Measurements from ENCODE around the gene OGFOD3. TPM values are rescaled to one million over a fixed set of nuclear protein-coding genes. Genes with fewer than 3 reads are reported as not detected.
A peak's percentile ranks its signal among the peaks of the same experiment; 100 is the strongest.

OGFOD3 gene
- total and polyA plus RNA-seq, 2 donors (not counting 1 experiment from before 2014, with no cell fraction given): 22.6 to 30.5 TPM

DNA sequence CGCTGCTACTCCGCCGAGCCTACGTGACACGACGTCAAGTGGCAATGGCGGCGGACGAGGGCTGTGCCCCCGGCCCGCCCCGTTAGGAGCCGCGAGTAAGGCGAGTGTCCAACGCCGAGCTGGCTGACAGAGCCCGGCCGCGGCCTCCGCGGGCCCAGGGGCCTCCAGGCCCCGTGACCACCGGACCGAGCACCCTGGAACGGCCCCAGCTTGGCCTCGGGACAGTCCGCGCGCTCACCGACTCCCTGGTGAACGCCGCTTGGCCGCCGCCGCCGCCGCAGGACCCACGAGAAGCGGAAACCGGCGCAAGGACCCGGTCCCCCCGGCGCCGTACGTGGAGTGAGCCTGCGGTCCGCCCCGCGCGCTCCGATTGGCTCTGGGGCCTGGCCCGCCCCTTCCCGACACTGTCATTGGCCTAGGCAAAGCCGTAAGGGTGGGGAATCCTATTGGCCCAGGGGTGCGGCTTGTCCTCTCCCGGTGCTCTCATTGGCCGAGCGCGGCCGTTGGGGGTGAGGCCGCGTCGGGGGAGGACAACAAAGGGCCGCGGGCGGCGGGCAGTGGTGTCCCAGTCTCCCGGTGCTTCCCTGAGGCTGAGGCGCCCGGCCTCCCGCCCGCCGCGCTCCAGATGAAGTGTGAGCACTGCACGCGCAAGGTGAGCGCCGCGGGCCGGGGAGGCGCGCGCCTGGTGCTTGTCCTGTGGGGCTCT, 39.9 kb upstream of the OGFOD3 start, which contains the start of gene NARF:
TSS of gene NARF (plus strand) at position 563 of the 706 bp plus-strand sequence. CDS start at position 626, 63 bp downstream.
- peak within 1 kb of the TSS; percentile 68 for H2AFZ ChIP-seq (ENCODE audit: insufficient read depth, low read depth, low read length, poor library complexity, severe bottlenecking)
- H3K9me3 ChIP-seq (ENCODE audit: control extremely low read depth in 1 of 3, control insufficient read depth in 2 of 3, insufficient read depth in 1 of 3, low read length in 2 of 3): peaks cover 0 to 4% (median 0%) of the 10 kb centered on the region in 3 donors
- DNase-seq: peak; percentile 97
- H3K4me1 ChIP-seq (ENCODE audit: control insufficient read depth in 2 of 2, insufficient read depth in 2 of 2, low read length in 2 of 2): peaks cover 13 to 19% of the 10 kb centered on the region in 2 donors
- peak within 1 kb of the TSS; percentile 91 to 99 for H3K27ac ChIP-seq (ENCODE audit: low read length in 2 of 2)
- peaks cover 4 to 27% of the 10 kb centered on the region in 2 experiments for H3K36me3 ChIP-seq (replicated peaks in 1 of 2; ENCODE audit: control extremely low read depth in 1 of 2, control insufficient read depth in 1 of 2, extremely low read depth in 1 of 2, insufficient read depth in 2 of 2, low read length in 1 of 2)
- peak within 1 kb of the TSS; percentile 82 for H3K4me2 ChIP-seq (replicated peaks; ENCODE audit: low read depth, low read length, poor library complexity, severe bottlenecking)
- no peaks in the 10 kb centered on the region for H3K9me3 Mint-ChIP-seq (ENCODE audit: insufficient read depth)
- H3K79me2 ChIP-seq (ENCODE audit: control insufficient read depth, insufficient read depth, low read length): peaks cover 48% of the 10 kb centered on the region
- H3K4me3 ChIP-seq (ENCODE audit: control extremely low read depth in 1 of 5, extremely low read depth in 1 of 5, insufficient read depth in 1 of 5, low read depth in 2 of 5, low read length in 4 of 5): peak within 1 kb of the TSS; percentile 53 to 82 (median 74)
- ChIA-PET POLR2A (interaction anchor here (1.7 to 2.9 kb wide), 2 partner anchors 9 to 61 kb away, joined by 5 to 24 read pairs; partner anchors contain the start of gene FOXK2), CTCF (interaction anchor here (1.0 to 2.1 kb wide), 2 partner anchors 9 to 51 kb away, joined by 3 to 8 read pairs; no protein-coding TSS in a partner anchor)
- peak within 1 kb of the TSS; percentile 81 for H3K4me3 Mint-ChIP-seq
- under 1% methylated on average over 85 of the region's 85 CpGs for WGBS (ENCODE audit: insufficient coverage)
- no peaks in the 10 kb centered on the region for H3K27me3 ChIP-seq (replicated peaks in 1 of 4; ENCODE audit: control extremely low read depth in 1 of 4, control insufficient read depth in 3 of 4, insufficient read depth in 4 of 4, low read length in 3 of 4)
- TF ChIP-seq, protein P1, sequence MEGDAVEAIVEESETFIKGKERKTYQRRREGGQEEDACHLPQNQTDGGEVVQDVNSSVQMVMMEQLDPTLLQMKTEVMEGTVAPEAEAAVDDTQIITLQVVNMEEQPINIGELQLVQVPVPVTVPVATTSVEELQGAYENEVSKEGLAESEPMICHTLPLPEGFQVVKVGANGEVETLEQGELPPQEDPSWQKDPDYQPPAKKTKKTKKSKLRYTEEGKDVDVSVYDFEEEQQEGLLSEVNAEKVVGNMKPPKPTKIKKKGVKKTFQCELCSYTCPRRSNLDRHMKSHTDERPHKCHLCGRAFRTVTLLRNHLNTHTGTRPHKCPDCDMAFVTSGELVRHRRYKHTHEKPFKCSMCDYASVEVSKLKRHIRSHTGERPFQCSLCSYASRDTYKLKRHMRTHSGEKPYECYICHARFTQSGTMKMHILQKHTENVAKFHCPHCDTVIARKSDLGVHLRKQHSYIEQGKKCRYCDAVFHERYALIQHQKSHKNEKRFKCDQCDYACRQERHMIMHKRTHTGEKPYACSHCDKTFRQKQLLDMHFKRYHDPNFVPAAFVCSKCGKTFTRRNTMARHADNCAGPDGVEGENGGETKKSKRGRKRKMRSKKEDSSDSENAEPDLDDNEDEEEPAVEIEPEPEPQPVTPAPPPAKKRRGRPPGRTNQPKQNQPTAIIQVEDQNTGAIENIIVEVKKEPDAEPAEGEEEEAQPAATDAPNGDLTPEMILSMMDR (IDR thresholded peaks at IDR 0.05): no peak
- TF ChIP-seq EZH2 (IDR thresholded peaks at IDR 0.05; ENCODE audit: borderline replicate concordance, insufficient read depth, low read depth, low read length, poor library complexity, severe bottlenecking): no peak
- peak; percentile 96 for ATAC-seq (ENCODE audit: low read depth)
- no peaks in the 10 kb centered on the region for H3K27me3 Mint-ChIP-seq
- peaks cover 23% of the 10 kb centered on the region for H4K20me1 ChIP-seq (ENCODE audit: control insufficient read depth, insufficient read depth, low read length, poor library complexity, severe bottlenecking)
- intact Hi-C loops (cut with micrococcal nuclease): loop anchor here (1.0 to 5.0 kb wide), 8 partner anchors 8 to 294 kb away; partner anchors contain the start of genes CYBC1, FN3KRP, FOXK2 and HEXD
- H3K27ac Mint-ChIP-seq: peak within 1 kb of the TSS; percentile 90
- peaks cover 19% of the 10 kb centered on the region for H3K4me1 Mint-ChIP-seq
- H3K9ac ChIP-seq (ENCODE audit: low read length): peak within 1 kb of the TSS; percentile 97

- no peak for ATAC-seq (ENCODE audit: low read depth)
- H3K27ac ChIP-seq (ENCODE audit: low read length in 2 of 2): peak overlapping the region; percentile 91 to 99
- TF ChIP-seq, protein P1 (IDR thresholded peaks at IDR 0.05): no peak
- TF ChIP-seq EZH2 (IDR thresholded peaks at IDR 0.05; ENCODE audit: borderline replicate concordance, insufficient read depth, low read depth, low read length, poor library complexity, severe bottlenecking): no peak
- peak overlapping the region; percentile 90 for H3K27ac Mint-ChIP-seq
- H2AFZ ChIP-seq (ENCODE audit: insufficient read depth, low read depth, low read length, poor library complexity, severe bottlenecking): peak overlapping the region; percentile 68
- peaks cover 13 to 19% of the 10 kb centered on the region in 2 donors for H3K4me1 ChIP-seq (ENCODE audit: control insufficient read depth in 2 of 2, insufficient read depth in 2 of 2, low read length in 2 of 2)
- H3K27me3 ChIP-seq (replicated peaks in 1 of 4; ENCODE audit: control extremely low read depth in 1 of 4, control insufficient read depth in 3 of 4, insufficient read depth in 4 of 4, low read length in 3 of 4): no peaks in the 10 kb centered on the region
- DNase-seq: no peak
- WGBS (ENCODE audit: insufficient coverage): under 1% methylated on average over 7 of the region's 8 CpGs
- no peaks in the 10 kb centered on the region for H3K27me3 Mint-ChIP-seq
- H3K4me2 ChIP-seq (replicated peaks; ENCODE audit: low read depth, low read length, poor library complexity, severe bottlenecking): peak overlapping the region; percentile 82
- H3K9me3 ChIP-seq (ENCODE audit: control extremely low read depth in 1 of 3, control insufficient read depth in 2 of 3, insufficient read depth in 1 of 3, low read length in 2 of 3): peaks cover 0 to 4% (median 0%) of the 10 kb centered on the region in 3 donors
- H3K4me3 ChIP-seq (ENCODE audit: control extremely low read depth in 1 of 5, extremely low read depth in 1 of 5, insufficient read depth in 1 of 5, low read depth in 2 of 5, low read length in 4 of 5): peak overlapping the region; percentile 53 to 82 (median 74)
- peaks cover 19% of the 10 kb centered on the region for H3K4me1 Mint-ChIP-seq
- ChIA-PET CTCF (interaction anchor here (1.0 to 2.1 kb wide), 2 partner anchors 9 to 51 kb away, joined by 3 to 8 read pairs; no protein-coding TSS in a partner anchor), POLR2A (interaction anchor here (1.7 to 2.9 kb wide), 2 partner anchors 8 to 61 kb away, joined by 5 to 24 read pairs; partner anchors contain the start of gene FOXK2)
- H3K79me2 ChIP-seq (ENCODE audit: control insufficient read depth, insufficient read depth, low read length): peaks cover 44% of the 10 kb centered on the region
- peak overlapping the region; percentile 81 for H3K4me3 Mint-ChIP-seq
- H4K20me1 ChIP-seq (ENCODE audit: control insufficient read depth, insufficient read depth, low read length, poor library complexity, severe bottlenecking): peaks cover 20% of the 10 kb centered on the region
- intact Hi-C loops (cut with micrococcal nuclease): loop anchor here (1.0 to 5.0 kb wide), 8 partner anchors 8 to 294 kb away; partner anchors contain the start of genes CYBC1, FN3KRP, FOXK2 and HEXD
- no peaks in the 10 kb centered on the region for H3K9me3 Mint-ChIP-seq (ENCODE audit: insufficient read depth)
- peaks cover 1 to 22% of the 10 kb centered on the region in 2 experiments for H3K36me3 ChIP-seq (replicated peaks in 1 of 2; ENCODE audit: control extremely low read depth in 1 of 2, control insufficient read depth in 1 of 2, extremely low read depth in 1 of 2, insufficient read depth in 2 of 2, low read length in 1 of 2)
- peak overlapping the region; percentile 97 for H3K9ac ChIP-seq (ENCODE audit: low read length)
Observed at GRCh38 chr17:82457929-82458178, 39.5 kb upstream of the OGFOD3 start.
